Measurements from ENCODE around the gene MICA.

Gene MICA

DNA sequence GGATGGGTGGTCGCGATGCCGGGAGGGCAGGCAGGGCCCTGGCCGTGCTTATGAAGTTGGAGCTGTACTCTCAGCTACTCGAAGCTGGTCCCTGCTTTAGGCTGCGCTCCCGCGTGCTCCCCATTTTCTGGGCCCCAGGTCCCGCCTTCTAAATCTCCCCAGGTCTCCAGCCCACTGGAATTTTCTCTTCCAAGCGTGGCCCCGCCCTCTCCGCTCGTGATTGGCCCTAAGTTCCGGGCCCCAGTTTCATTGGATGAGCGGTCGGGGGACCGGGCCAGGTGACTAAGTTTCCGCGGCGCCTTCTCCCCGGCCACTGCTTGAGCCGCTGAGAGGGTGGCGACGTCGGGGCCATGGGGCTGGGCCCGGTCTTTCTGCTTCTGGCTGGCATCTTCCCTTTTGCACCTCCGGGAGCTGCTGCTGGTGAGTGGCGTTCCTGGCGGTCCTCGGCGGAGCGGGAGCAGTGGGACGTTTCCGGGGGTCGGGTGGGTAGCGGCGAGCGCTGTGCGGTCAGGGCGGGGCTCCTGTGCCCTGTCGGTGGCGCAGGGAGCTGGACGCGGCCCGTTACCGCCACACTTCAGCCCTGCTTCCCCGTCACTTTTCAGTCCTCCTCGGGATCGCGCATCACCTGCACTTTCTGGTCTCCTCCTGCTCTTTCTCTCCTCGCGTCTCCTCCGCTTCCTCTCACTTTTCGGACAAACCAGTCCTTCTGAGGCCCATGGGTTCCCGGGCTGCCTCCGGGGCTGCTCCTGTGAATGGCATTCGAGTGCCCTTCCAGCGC, at the start of gene MICA:
MICA (plus strand) TSS at position 313 of the 778 bp plus-strand sequence; CDS start at position 351, 38 bp downstream.
- no peak for DNase-seq (ENCODE audit: insufficient read length, low spot score)
- TF ChIP-seq, protein P1, sequence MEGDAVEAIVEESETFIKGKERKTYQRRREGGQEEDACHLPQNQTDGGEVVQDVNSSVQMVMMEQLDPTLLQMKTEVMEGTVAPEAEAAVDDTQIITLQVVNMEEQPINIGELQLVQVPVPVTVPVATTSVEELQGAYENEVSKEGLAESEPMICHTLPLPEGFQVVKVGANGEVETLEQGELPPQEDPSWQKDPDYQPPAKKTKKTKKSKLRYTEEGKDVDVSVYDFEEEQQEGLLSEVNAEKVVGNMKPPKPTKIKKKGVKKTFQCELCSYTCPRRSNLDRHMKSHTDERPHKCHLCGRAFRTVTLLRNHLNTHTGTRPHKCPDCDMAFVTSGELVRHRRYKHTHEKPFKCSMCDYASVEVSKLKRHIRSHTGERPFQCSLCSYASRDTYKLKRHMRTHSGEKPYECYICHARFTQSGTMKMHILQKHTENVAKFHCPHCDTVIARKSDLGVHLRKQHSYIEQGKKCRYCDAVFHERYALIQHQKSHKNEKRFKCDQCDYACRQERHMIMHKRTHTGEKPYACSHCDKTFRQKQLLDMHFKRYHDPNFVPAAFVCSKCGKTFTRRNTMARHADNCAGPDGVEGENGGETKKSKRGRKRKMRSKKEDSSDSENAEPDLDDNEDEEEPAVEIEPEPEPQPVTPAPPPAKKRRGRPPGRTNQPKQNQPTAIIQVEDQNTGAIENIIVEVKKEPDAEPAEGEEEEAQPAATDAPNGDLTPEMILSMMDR (IDR thresholded peaks at IDR 0.05; ENCODE audit: insufficient read depth, missing control alignments): no peak

DNA sequence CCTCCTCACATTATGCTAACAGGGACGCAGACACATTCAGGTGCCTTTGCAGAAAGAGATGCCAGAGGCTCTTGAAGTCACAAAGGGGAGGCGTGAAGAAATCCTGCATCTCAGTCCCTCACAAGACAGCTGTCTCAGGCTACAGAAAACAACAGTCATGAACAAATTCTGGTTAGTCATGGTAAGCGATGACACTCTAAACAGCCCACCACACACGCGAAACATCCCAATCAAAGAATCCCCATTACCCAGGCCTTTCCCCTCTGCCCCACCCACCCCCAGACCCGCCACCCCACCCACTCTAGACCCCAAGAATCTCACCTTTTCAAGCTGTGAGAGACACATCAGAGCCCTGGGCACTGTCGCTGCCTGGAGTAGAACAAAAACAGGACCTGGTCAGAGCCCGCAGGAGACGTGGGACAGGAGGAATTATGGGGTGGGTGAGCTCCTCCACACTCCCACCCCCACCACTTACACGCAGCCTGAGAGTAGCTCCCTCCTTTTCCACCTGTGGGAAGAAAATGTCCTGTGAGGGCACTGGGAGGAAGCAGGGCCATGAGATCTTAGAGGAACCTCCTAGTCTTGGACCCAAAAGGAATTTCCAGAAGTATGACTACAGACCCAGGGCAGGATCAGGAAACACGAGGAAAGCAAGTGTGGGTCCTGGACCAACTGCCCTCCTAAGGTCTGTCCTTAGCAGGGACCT, 49.1 kb upstream of the MICA start:
- TF ChIP-seq, protein P1 (IDR thresholded peaks at IDR 0.05; ENCODE audit: insufficient read depth, missing control alignments): no peak
- FAIRE-seq: no peak
- DNase-seq (ENCODE audit: insufficient read length, low spot score): no peak

More for the DNA sequence above, at the start of gene MICA:
- no peak for FAIRE-seq

DNA sequence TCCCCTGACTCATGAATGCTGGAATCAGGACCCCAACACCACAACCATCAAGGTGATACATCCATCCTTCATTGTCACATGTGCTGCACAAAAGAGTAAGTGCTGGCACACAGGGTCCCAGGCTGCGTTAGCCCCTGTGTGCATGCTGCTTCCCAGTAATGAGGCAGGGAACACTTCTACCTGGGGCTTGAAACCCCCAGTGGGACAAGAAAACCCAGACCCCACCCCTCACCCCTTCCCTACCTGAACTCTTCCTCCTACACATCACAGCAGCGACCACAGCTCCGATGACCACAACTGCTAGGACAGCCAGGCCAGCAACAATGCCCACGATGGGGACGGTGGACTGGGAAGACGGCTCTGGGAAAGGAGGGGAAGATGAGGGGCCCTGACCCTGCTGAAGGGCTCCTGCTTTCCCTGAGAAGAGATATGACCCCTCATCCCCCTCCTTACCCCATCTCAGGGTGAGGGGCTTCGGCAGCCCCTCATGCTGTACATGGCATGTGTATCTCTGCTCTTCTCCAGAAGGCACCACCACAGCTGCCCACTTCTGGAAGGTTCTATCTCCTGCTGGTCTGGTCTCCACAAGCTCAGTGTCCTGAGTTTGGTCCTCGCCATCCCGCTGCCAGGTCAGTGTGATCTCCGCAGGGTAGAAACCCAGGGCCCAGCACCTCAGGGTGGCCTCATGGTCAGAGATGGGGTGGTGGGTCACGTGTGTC, 48.4 kb upstream of the MICA start:
- TF ChIP-seq, protein P1 (IDR thresholded peaks at IDR 0.05; ENCODE audit: insufficient read depth, missing control alignments): no peak
- DNase-seq (ENCODE audit: insufficient read length, low spot score): no peak
- FAIRE-seq: no peak

DNA sequence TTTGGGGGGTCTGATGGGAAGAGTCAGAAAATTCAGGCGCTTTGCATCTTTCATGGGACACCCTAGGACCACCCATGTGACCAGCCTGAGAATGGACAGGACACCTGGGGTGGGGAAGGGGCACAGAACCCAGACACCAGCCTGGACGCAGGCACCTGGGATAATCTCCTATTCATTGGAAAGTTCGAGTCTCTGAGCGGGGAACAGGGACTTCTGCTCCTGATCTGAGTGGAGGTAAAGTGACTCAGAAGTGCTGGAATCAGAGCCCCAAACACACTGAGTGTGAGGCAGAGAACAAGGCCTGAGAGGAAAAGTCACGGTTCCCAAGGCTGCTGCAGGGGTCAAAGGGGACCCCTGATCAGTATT, 47.8 kb upstream of the MICA start:
- FAIRE-seq (no peak), DNase-seq (ENCODE audit: insufficient read length, low spot score) (no peak)
- TF ChIP-seq, protein P1 (IDR thresholded peaks at IDR 0.05; ENCODE audit: insufficient read depth, missing control alignments): no peak

DNA sequence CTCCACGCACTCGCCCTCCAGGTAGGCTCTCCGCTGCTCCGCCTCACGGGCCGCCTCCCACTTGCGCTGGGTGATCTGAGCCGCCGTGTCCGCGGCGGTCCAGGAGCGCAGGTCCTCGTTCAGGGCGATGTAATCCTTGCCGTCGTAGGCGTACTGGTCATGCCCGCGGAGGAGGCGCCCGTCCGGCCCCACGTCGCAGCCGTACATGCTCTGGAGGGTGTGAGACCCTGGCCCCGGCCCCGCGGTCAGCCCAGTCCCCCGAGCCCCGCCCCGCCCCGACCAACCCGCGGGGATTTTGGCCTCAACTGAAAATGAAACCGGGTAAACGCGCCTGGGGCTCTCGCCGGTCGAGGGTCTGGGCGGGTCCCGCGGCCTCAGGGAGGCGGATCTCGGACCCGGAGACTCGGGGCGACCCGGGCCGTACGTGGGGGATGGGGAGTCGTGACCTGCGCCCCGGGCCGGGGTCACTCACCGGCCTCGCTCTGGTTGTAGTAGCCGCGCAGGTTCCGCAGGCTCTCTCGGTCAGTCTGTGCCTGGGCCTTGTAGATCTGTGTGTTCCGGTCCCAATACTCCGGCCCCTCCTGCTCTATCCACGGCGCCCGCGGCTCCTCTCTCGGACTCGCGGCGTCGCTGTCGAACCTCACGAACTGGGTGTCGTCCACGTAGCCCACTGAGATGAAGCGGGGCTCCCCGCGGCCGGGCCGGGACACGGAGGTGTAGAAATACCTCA, 47.0 kb upstream of the MICA start:
- FAIRE-seq (no peak), DNase-seq (ENCODE audit: insufficient read length, low spot score) (no peak)
- TF ChIP-seq, protein P1 (IDR thresholded peaks at IDR 0.05; ENCODE audit: insufficient read depth, missing control alignments): no peak

DNA sequence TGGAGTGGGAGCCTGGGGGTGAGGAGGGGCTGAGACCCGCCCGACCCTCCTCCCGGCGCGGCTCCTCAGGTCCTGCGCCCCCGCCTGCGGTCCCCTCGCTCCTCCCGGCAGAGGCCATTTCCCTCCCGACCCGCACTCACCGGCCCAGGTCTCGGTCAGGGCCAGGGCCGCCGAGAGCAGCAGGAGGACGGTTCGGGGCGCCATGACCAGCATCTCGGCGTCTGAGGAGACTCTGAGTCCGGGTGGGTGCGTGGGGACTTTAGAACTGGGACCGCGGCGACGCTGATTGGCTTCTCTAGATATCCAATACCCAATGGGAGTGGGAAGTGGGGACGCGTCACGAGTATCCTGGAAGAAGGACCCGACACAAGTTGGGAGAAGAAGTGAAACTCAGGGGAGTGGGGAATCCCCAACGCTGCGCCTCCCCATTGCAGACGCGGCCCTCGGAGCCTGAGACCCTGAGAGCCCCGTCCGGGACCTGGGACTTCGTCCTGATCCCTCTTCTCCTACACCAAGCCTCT, 46.4 kb upstream of the MICA start, which contains the start of gene HLA-B:
HLA-B (minus strand) TSS at position 234 of the 521 bp plus-strand sequence; CDS start at position 213, 21 bp downstream.
- TF ChIP-seq, protein P1 (IDR thresholded peaks at IDR 0.05; ENCODE audit: insufficient read depth, missing control alignments): no peak
- FAIRE-seq (no peak), DNase-seq (ENCODE audit: insufficient read length, low spot score) (no peak)

Data from D721Med (cell line).